Tibial artery (tissue), 4 donors: ENCODE measurements around the gene ACOT11.
"Not testable (repeated sequence)": the region's sequence is repeated elsewhere in the genome, so short reads cannot be mapped to it uniquely, and the experiment has no call there.

Experiments
- DNase-seq, 2 donors: peaks; one replicate each; pipeline ENCODE4 v3.0.0-alpha.2; 2019
- H3K27ac ChIP-seq, 2 donors: fragments of 200-600 bp; sonication (generic) in 1 of 2; 1 replicate in 1 of 2; 2 replicates in 1 of 2; pipeline ENCODE4 v1.5.1; 2018 to 2019; ENCODE audit warnings: mild to moderate bottlenecking in 1 of 2
- H3K27me3 ChIP-seq, 2 donors: fragments of 200-600 bp; sonication (generic) in 1 of 2; one replicate each; pipeline versions ENCODE4 v1.5.1 to v1.6.0; 2016 to 2019
- H3K36me3 ChIP-seq, 3 donors: fragments of 200-600 bp; sonication (generic) in 2 of 3; one replicate each; pipeline ENCODE4 v1.5.1; 2016 to 2019; ENCODE audit warnings: mild to moderate bottlenecking in 2 of 3
- H3K4me1 ChIP-seq, 4 donors: fragments of 200-600 bp; sonication (generic) in 2 of 4; 1 replicate in 3 of 4; 2 replicates in 1 of 4; pipeline ENCODE4 v1.5.1; 2016 to 2019
- H3K4me3 ChIP-seq, 2 donors: fragments of 200-600 bp; sonication (generic) in 1 of 2; 1 replicate in 1 of 2; 2 replicates in 1 of 2; pipeline ENCODE4 v1.5.1; 2018 to 2019; ENCODE audit warnings: mild to moderate bottlenecking in 2 of 2
- H3K9me3 ChIP-seq, 3 donors: fragments of 200-600 bp; sonication (generic) in 1 of 3; one replicate each; pipeline ENCODE4 v1.5.1; 2016 to 2019
- intact Hi-C: fragments of 100-400 bp; cut with DNase I; formaldehyde crosslinking; loops from one replicate; pipeline ENCODE4 v1.15.0; 2023; ENCODE audit warnings: low total_unique reads
- TF ChIP-seq, protein P1 (sequence below), 2 experiments: fragments of 200-600 bp in 1 of 2; fragments of 450-650 bp in 1 of 2; IDR thresholded peaks; one replicate each; pipeline ENCODE4 v1.5.1; 2017 to 2019; ENCODE audit warnings: antibody characterized with exemption in 2 of 2, mild to moderate bottlenecking in 1 of 2, moderate library complexity in 1 of 2

Gene ACOT11

DNA sequence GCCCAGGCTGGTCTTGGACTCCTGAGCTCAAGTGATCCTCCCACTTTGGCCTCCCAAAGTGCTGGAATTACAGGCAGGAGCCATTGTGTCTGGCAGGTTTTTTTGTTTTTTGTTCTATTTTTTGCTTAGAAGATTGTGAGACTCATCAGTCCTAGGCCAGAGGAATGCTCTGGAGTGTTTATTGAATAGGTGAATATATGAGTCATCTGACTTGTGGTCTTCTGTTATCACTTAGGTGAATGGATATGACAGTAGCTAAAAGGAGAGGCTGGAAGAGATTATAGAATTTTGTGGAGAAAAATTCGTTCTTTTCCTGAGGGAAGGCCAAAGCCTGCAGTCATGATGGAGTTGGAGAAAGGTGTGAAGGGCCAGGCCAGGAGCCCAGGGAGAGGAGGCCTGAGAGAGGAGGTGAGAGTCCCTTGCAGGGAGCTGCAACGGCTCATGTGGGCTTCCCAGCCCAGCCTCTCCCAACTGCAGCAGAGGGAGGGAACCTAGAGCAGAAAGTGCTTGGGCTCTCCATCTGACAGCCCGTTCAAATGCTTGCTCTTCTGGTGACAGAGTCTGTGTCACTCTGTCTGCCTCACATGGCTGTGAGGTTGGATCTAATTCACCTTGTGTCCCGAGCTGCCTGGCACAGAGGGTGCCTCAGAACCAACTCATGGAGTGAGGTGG lies 31.6 kb upstream of the ACOT11 start:
- H3K27me3 ChIP-seq: peaks cover 0 to 8% of the 10 kb centered on the region in 2 donors
- no peak overlapping the region for H3K4me3 ChIP-seq
- H3K27ac ChIP-seq: no peak overlapping the region
- no peaks in the 10 kb centered on the region for H3K9me3 ChIP-seq
- H3K4me1 ChIP-seq: no peaks in the 10 kb centered on the region
- intact Hi-C loops: no loop called here
- DNase-seq: no peak
- H3K36me3 ChIP-seq: no peaks in the 10 kb centered on the region
- TF ChIP-seq, protein P1, sequence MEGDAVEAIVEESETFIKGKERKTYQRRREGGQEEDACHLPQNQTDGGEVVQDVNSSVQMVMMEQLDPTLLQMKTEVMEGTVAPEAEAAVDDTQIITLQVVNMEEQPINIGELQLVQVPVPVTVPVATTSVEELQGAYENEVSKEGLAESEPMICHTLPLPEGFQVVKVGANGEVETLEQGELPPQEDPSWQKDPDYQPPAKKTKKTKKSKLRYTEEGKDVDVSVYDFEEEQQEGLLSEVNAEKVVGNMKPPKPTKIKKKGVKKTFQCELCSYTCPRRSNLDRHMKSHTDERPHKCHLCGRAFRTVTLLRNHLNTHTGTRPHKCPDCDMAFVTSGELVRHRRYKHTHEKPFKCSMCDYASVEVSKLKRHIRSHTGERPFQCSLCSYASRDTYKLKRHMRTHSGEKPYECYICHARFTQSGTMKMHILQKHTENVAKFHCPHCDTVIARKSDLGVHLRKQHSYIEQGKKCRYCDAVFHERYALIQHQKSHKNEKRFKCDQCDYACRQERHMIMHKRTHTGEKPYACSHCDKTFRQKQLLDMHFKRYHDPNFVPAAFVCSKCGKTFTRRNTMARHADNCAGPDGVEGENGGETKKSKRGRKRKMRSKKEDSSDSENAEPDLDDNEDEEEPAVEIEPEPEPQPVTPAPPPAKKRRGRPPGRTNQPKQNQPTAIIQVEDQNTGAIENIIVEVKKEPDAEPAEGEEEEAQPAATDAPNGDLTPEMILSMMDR (IDR thresholded peaks at IDR 0.05): no peak

DNA sequence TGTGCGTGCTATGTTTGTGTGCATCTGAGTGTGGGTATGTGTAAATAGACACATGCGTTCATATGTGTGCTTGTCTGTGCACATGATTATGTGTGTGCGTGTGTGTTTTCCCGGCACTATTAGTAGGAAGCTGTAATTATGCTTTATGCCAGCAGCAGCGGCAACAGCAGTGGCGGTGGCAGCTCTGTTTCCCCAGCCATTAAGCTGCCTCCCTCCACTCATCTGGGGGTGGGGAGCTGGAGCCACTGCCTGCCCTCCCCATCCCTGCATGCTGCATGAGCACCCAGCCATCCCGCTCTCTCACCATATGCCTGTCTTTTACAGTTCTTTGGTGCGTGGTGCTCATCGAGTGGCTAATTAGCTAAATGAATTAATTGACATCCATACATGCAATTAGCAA lies 30.5 kb upstream of the ACOT11 start:
- no peaks in the 10 kb centered on the region for H3K36me3 ChIP-seq
- intact Hi-C loops: no loop called here
- DNase-seq: no peak
- TF ChIP-seq, protein P1 (IDR thresholded peaks at IDR 0.05): no peak
- H3K4me3 ChIP-seq: no peak overlapping the region
- no peaks in the 10 kb centered on the region for H3K4me1 ChIP-seq
- peaks cover 0 to 8% of the 10 kb centered on the region in 2 donors for H3K27me3 ChIP-seq
- no peaks in the 10 kb centered on the region for H3K9me3 ChIP-seq
- no peak overlapping the region for H3K27ac ChIP-seq

DNA sequence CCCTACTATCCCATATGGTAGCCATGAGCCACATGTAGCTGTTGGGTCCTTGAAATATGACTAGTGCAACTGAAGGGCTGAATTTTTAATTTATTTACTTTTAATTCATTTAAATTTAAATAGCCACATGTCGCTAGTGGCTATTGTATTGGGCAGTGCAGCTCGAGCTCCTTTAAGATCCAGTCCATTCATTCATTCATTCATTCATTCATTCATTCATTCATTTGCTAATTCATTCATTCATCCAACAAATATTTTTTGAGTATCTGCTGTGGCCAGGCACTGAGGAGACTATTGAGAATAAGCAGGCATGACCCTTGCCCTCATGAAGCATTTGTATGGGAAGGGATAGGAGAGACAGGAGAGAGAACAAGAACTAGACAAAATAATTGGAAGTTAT lies 29.5 kb upstream of the ACOT11 start:
- Histone ChIP-seq H3K4me3 (no peak overlapping the region), H3K36me3 (no peaks in the 10 kb centered on the region), H3K9me3 (no peaks in the 10 kb centered on the region), H3K27ac (no peak overlapping the region), H3K4me1 (no peaks in the 10 kb centered on the region), H3K27me3 (peaks cover 0 to 8% of the 10 kb centered on the region in 2 donors)
- intact Hi-C loops: no loop called here
- TF ChIP-seq, protein P1 (IDR thresholded peaks at IDR 0.05): no peak
- DNase-seq: no peak

DNA sequence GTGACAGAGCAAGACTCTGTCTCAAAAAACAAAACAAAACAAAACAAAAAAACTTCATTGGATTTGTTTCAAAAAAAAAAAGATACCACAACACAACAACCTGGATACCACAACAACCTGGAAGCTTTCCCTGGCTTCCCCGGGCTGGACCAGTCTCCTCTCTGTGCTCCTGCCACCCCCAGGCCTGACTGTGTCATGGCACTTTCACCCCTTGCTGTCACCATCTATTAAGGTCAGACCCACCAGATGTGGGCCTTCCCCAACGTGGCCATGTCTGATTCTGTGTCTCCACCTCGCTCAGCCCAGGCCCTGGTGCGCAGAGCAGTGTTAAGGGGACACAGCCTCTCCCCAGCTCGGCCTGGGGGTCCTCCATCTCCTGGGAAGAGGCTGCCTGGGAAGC lies 28.3 kb upstream of the ACOT11 start:
- DNase-seq: no peak
- H3K4me1 ChIP-seq: no peaks in the 10 kb centered on the region
- no peaks in the 10 kb centered on the region for H3K36me3 ChIP-seq
- no peak overlapping the region for H3K27ac ChIP-seq
- H3K27me3 ChIP-seq: peaks cover 0 to 8% of the 10 kb centered on the region in 2 donors
- no peak overlapping the region for H3K4me3 ChIP-seq
- TF ChIP-seq, protein P1 (IDR thresholded peaks at IDR 0.05): no peak
- intact Hi-C loops: no loop called here
- H3K9me3 ChIP-seq: no peaks in the 10 kb centered on the region

DNA sequence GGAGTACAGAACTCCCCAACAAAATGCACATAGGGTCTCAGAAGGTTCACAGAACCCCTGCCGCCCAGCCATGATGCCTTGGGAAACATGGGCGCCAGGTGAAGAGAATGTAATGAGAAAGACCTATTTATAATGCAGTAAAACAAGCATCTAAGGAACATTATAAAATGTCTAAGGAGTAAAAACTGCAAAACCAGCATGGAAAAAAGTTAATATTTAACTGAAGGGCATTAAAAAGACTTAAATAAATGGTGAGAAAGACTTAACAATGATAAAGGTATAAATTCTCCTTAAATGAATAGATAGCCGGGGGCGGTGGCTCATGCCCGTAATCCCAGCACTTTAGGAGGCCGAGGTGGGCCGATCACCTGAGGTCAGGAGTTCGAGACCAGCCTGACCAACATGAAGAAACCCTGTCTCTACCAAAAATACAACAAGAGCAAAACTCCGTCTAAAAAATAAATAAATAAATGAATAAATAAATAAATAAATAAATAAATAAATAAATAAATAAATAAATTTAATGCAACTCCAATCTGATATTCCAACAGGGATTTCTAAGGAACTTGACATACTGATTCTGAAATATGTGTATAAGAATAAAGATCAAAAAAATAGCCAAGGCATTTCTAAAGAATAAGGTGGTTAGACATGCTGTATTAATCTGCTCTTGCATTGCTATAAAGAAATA lies 27.3 kb upstream of the ACOT11 start:
- Histone ChIP-seq H3K27me3 (peaks cover 0 to 8% of the 10 kb centered on the region in 2 donors), H3K9me3 (no peaks in the 10 kb centered on the region), H3K4me1 (no peaks in the 10 kb centered on the region), H3K27ac (no peak overlapping the region), H3K36me3 (no peaks in the 10 kb centered on the region), H3K4me3 (no peak overlapping the region)
- TF ChIP-seq, protein P1 (IDR thresholded peaks at IDR 0.05): no peak
- intact Hi-C loops: no loop called here
- no peak for DNase-seq

DNA sequence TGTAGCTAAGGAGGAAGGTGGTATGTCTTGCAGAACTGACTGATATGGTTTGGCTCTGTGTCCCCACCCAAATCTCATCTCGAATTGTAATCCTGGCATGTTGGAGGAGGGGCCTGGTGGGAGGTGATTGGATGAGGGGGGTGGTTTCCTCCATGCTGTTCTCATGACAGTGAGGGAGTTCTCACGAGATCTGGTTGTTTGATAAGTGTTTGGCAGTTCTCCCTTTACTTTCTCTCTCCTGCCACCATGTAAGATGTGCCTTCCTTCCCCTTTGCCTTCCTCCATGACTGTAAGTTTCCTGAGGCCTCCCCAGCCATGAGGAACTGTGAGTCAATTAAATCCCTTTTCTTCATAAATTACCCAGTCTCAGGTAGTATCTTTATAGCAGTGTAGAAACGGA lies 21.5 kb upstream of the ACOT11 start:
- H3K4me1 ChIP-seq, DNase-seq, H3K9me3 ChIP-seq, H3K4me3 ChIP-seq, intact Hi-C loops, H3K36me3 ChIP-seq, H3K27ac ChIP-seq, H3K27me3 ChIP-seq: not testable (repeated sequence)
